Large intestine (tissue), 3 donors: ENCODE results near the gene NHS. TPM values are rescaled to one million over a fixed set of nuclear protein-coding genes. Genes with fewer than 3 reads are reported as not detected.
"Not testable (repeated sequence)": the region's sequence is repeated elsewhere in the genome, so short reads cannot be mapped to it uniquely, and the experiment has no call there.

Experiments used
- DNase-seq, 2 donors: peaks; one replicate each; pipeline versions ENCODE4 v3.0.0 to v3.0.0-alpha.2; 2013
- H3K27ac ChIP-seq: one replicate; pipeline ENCODE4 v1.5.1; 2013; ENCODE audit warnings: low read length
- H3K27me3 ChIP-seq: 2 replicates; pipeline ENCODE4 v1.6.1; 2013; ENCODE audit warnings: low read length; ENCODE audit not compliant: control insufficient read depth, insufficient read depth
- H3K36me3 ChIP-seq: 2 replicates; pipeline ENCODE4 v1.6.1; 2013; ENCODE audit warnings: low read length; ENCODE audit not compliant: control insufficient read depth, insufficient read depth
- H3K4me1 ChIP-seq: one replicate; pipeline ENCODE4 v1.6.1; 2013; ENCODE audit warnings: low read length; ENCODE audit not compliant: control insufficient read depth, insufficient read depth
- H3K4me3 ChIP-seq: one replicate; pipeline ENCODE4 v1.5.1; 2013; ENCODE audit warnings: low read length
- H3K9me3 ChIP-seq: one replicate; pipeline ENCODE4 v1.6.1; 2013; ENCODE audit warnings: mild to moderate bottlenecking, low read depth, low read length, moderate library complexity; ENCODE audit not compliant: control insufficient read depth
- WGBS: methylation state at CpG from one replicate; pipeline ENCODE4 v1.1.5; 2013; ENCODE audit warnings: low lambda C conversion rate; ENCODE audit not compliant: insufficient coverage; 5-methylcytosine and 5-hydroxymethylcytosine counted together
- polyA plus RNA-seq: library from polyadenylated mRNA; unstranded; fragments of 120-200 nt; gene quantifications from one replicate; pipeline ENCODE4 v1.2.1, GENCODE V29; 2013

NHS gene
- polyA plus RNA-seq, 1 donor = 6.6 TPM

- no CpG with 5 or more reads among the region's 3 CpGs for WGBS
- DNase-seq, H3K9me3 ChIP-seq, H3K4me1 ChIP-seq, H3K36me3 ChIP-seq, H3K27ac ChIP-seq, H3K4me3 ChIP-seq, H3K27me3 ChIP-seq: not testable (repeated sequence)
Observed at GRCh38 chrX:17568804-17569203, 193.8 kb downstream of the NHS start.

DNA sequence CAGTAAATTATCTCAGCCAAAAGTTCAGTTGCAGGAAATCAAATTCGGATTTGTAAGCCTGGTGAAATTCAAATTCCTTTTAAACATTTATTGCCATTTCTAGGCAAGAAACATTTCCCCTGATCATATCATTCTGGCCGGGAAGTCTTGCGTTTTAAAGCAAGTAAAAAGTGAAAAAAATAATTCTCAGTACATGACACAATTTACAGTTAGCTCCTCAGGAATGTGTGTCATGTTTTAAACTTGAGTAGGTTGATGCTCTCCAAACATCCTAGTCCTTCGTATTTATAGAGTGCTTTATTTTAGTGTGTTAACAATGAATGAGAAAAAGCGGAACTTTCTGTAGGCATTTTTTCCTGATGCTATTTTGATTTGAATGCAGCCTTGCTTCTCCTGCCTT is 204.0 kb downstream of the NHS start:
- Histone ChIP-seq H3K9me3 (no peaks in the 10 kb centered on the region), H3K36me3 (no peaks in the 10 kb centered on the region), H3K27me3 (no peaks in the 10 kb centered on the region), H3K4me1 (peaks cover 8% of the 10 kb centered on the region), H3K4me3 (no peak overlapping the region), H3K27ac (no peak overlapping the region)
- WGBS = no CpG with 5 or more reads among the region's 5 CpGs
- no peak for DNase-seq

DNA sequence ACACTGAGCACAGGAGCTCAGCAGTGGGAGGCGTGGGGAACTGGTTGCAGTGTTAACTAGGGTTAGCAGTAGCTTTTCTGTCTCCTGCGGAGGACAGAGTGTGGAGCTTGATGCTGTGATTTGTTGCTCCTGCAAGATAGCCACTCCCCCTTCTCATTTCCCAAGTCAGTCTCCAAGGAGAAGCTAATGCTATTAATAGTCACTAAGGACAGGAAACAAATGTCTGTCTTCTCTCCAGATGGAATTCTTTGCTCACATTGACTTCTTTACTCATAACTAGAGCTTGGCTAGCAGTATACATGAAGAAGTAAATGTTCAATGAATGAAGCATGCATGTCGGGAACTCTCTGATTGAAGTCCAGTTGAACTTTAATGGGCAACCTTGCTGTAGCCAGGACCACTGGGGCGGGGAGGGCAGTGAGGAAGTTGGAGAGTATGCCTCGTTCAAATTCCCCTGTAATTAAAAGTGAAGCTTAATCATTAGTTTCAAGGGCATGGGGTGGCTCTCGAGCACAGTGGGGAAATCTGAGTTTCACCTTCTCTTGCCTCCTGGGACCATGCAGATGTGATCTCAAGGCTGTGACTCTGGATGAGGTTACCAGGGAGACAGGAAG is 205.6 kb downstream of the NHS start:
- Histone ChIP-seq H3K4me1 (peaks cover 9% of the 10 kb centered on the region), H3K36me3 (no peaks in the 10 kb centered on the region), H3K9me3 (no peaks in the 10 kb centered on the region), H3K4me3 (no peak overlapping the region), H3K27ac (peak overlapping the region; percentile 42), H3K27me3 (no peaks in the 10 kb centered on the region)
- DNase-seq = peak; percentile 10 to 50
- no CpG with 5 or more reads among the region's 6 CpGs for WGBS

GRCh38 chrX:17581641-17582040 is 206.6 kb downstream of the NHS start:
- no peak for DNase-seq
- no CpG with 5 or more reads among the region's 5 CpGs for WGBS
- Histone ChIP-seq H3K27me3 (no peaks in the 10 kb centered on the region), H3K4me3 (no peak overlapping the region), H3K36me3 (no peaks in the 10 kb centered on the region), H3K27ac (no peak overlapping the region), H3K4me1 (peaks cover 9% of the 10 kb centered on the region), H3K9me3 (no peaks in the 10 kb centered on the region)

DNA sequence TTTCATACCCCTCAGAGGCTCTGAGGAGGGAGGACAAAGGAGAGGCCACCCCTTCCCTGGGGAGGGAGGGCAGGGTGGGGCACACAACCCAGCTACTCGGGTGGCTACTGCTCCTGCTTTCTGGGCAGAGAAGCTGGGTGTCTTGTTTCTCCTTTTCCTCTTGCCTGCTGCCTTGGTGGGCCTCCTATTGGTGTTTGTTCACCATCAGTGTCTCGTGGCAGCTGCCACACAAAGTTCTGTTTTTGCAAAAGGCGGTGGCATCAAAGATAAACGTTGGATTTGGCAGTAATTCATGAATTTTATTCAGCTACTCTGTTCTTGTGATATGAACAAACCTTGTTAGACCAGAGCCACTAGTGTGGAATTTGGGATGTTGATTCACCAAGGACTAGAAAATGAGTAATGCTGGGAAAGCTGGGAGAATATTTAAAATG is 209.3 kb downstream of the NHS start:
- no peaks in the 10 kb centered on the region for H3K36me3 ChIP-seq
- no peak overlapping the region for H3K4me3 ChIP-seq
- H3K4me1 ChIP-seq = peaks cover 9% of the 10 kb centered on the region
- no peak for DNase-seq
- H3K27me3 ChIP-seq = no peaks in the 10 kb centered on the region
- H3K27ac ChIP-seq = no peak overlapping the region
- no peaks in the 10 kb centered on the region for H3K9me3 ChIP-seq
- no CpG with 5 or more reads among the region's 4 CpGs for WGBS

- no peak overlapping the region for H3K4me3 ChIP-seq
- WGBS = no CpG with 5 or more reads among the region's 3 CpGs
- peaks cover 9% of the 10 kb centered on the region for H3K4me1 ChIP-seq
- H3K27me3 ChIP-seq = no peaks in the 10 kb centered on the region
- H3K9me3 ChIP-seq = no peaks in the 10 kb centered on the region
- H3K36me3 ChIP-seq = no peaks in the 10 kb centered on the region
- H3K27ac ChIP-seq = no peak overlapping the region
- DNase-seq = no peak
Observed at GRCh38 chrX:17585006-17585405, 210.0 kb downstream of the NHS start.

- Histone ChIP-seq H3K36me3 (no peaks in the 10 kb centered on the region), H3K27me3 (no peaks in the 10 kb centered on the region), H3K27ac (no peak overlapping the region), H3K4me1 (peaks cover 4% of the 10 kb centered on the region), H3K9me3 (no peaks in the 10 kb centered on the region), H3K4me3 (no peak overlapping the region)
- no peak for DNase-seq
- no CpG with 5 or more reads among the region's 6 CpGs for WGBS
Observed at GRCh38 chrX:17587366-17587765, 212.4 kb downstream of the NHS start.

GRCh38 chrX:17588303-17588702 is 213.3 kb downstream of the NHS start:
- WGBS = no CpG with 5 or more reads among the region's 3 CpGs
- no peaks in the 10 kb centered on the region for H3K27me3 ChIP-seq
- H3K36me3 ChIP-seq = no peaks in the 10 kb centered on the region
- no peak overlapping the region for H3K27ac ChIP-seq
- no peak overlapping the region for H3K4me3 ChIP-seq
- peaks cover 4% of the 10 kb centered on the region for H3K4me1 ChIP-seq
- H3K9me3 ChIP-seq = no peaks in the 10 kb centered on the region
- no peak for DNase-seq

DNA sequence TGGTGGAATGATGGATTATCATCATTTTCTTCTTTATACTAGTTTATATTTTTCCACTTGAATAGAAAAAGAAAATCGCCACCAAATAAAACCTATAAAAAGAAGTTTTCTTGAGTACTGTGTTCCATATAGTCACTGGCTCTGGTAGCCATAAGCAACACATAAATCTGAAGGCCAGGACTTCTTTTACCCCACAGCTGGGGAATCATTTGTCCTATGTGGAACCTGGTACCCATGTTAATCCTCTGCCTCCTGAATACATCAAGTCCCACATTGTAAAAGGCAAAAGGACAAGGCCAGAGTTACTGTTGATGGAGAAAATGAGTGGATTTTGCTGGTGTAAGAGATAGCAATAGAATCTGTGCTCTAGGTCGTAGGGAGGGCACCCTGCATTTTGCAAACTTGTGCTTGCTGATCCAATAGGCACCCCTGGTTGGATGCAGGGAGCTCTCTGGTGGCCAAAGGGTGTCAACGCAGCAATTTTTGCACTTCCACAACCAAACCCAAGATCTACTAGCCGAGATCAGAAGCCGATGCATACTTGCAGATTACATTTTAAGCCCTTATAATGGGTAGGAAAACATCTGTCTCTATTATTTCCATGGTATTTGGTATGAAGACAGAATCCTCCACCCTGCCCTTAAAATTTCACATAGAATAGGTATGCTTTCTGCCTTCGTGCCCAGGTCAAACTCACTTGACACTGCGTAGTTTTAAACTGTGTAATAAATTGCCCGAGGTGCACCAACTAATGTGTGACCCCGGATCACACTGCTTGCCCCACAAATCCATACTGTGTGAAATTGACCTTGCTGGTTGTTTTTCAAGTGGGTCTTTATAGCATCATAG is 216.1 kb downstream of the NHS start:
- Histone ChIP-seq H3K9me3 (no peaks in the 10 kb centered on the region), H3K27me3 (no peaks in the 10 kb centered on the region), H3K4me1 (peaks cover 15% of the 10 kb centered on the region), H3K4me3 (no peak overlapping the region), H3K36me3 (no peaks in the 10 kb centered on the region), H3K27ac (peak overlapping the region; percentile 56)
- DNase-seq = peak in 1 of 2 donors; percentile 70
- WGBS = no CpG with 5 or more reads among the region's 9 CpGs

- Histone ChIP-seq H3K27me3 (no peaks in the 10 kb centered on the region), H3K9me3 (no peaks in the 10 kb centered on the region), H3K36me3 (no peaks in the 10 kb centered on the region), H3K4me3 (no peak overlapping the region), H3K27ac (peak overlapping the region; percentile 56), H3K4me1 (peaks cover 21% of the 10 kb centered on the region)
- WGBS = no CpG with 5 or more reads among the region's 4 CpGs
- peak in 1 of 2 donors; percentile 55 for DNase-seq
Observed at GRCh38 chrX:17591741-17592110, 216.7 kb downstream of the NHS start.
